ENCODE data around the gene GLMN. TPM values are rescaled to one million over a fixed set of nuclear protein-coding genes. Genes with fewer than 3 reads are reported as not detected.
"Not testable (repeated sequence)": the region's sequence is repeated elsewhere in the genome, so short reads cannot be mapped to it uniquely, and the experiment has no call there.

The GLMN gene
- total RNA-seq, 1 donor from 2014 or later: 19.9 TPM

DNA sequence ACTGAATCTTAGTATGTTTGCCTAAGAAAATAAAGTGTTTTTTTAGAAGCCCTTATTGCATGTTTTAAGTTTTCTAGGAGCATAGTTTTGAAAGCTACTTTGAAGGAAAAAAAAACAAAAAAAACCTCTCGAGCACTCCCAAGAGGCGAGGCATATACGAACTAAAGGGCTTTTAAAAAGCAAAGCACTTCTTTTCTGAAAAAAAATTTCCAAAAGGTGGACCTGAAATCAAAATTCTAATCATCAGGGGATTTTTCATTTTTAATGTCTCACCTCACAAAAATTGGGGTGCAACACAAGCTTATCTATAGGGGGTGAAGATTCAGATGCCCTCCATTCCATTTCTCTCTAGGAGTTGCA is 594 bp downstream of the GLMN start:
- peak overlapping the region; percentile 97 for H3K4me3 Mint-ChIP-seq
- H3K4me1 Mint-ChIP-seq (ENCODE audit: unreplicated experiment): peaks cover 15% of the 10 kb centered on the region
- peak; percentile 71 for TF ChIP-seq CTCF (conservative IDR thresholded peaks at IDR 0.05)
- H3K9me3 Mint-ChIP-seq: no peaks in the 10 kb centered on the region
- H3K36me3 Mint-ChIP-seq: peaks cover 21% of the 10 kb centered on the region
- peak overlapping the region; percentile 98 for H3K27ac Mint-ChIP-seq
- no peak for DNase-seq (ENCODE audit: extremely low spot score, unreplicated experiment)
- H3K27me3 Mint-ChIP-seq: no peaks in the 10 kb centered on the region

DNA sequence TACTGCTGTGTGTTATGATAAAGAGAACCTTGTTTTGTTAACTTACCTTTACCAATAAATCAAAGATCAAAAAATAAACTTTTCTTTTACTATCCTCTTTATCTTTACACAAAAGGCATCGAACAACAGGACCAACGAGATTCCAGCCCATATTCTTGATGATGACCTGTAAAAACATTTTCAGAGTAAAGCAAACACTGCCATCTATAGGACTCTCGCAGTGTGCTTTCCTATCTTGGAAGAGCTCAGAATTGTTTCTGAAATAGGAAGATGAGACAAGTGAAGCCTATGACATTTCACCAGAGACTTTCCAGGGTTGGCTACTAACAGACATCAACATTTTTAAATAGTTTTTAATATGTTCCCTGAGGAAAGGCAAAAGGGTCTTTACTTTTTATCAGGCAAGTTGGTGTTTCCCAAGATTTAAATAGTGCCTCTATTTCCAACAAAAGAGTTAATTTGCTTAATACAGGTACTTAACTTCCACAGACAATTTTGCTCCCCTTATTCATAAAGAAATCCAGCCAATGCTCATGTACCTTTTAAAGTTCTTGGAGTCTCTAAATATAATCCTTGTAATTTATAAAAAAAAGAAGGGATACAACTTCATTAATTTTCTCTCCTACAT is 7.3 kb downstream of the GLMN start:
- Mint-ChIP-seq H3K27ac (no peak overlapping the region), H3K4me3 (no peak overlapping the region), H3K36me3 (peaks cover 31% of the 10 kb centered on the region), H3K4me1 (ENCODE audit: unreplicated experiment) (peaks cover 6% of the 10 kb centered on the region), H3K27me3 (no peaks in the 10 kb centered on the region), H3K9me3 (no peaks in the 10 kb centered on the region)
- peak; percentile 80 for TF ChIP-seq CTCF (conservative IDR thresholded peaks at IDR 0.05)
- no peak for DNase-seq (ENCODE audit: extremely low spot score, unreplicated experiment)

- H3K27me3 Mint-ChIP-seq; H3K9me3 Mint-ChIP-seq; H3K4me1 Mint-ChIP-seq (ENCODE audit: unreplicated experiment); H3K4me3 Mint-ChIP-seq; DNase-seq (ENCODE audit: extremely low spot score, unreplicated experiment); H3K27ac Mint-ChIP-seq: not testable (repeated sequence)
- peaks cover 71% of the 10 kb centered on the region for H3K36me3 Mint-ChIP-seq
Observed at GRCh38 chr1:92281411-92281810, 17.4 kb downstream of the GLMN start.

DNA sequence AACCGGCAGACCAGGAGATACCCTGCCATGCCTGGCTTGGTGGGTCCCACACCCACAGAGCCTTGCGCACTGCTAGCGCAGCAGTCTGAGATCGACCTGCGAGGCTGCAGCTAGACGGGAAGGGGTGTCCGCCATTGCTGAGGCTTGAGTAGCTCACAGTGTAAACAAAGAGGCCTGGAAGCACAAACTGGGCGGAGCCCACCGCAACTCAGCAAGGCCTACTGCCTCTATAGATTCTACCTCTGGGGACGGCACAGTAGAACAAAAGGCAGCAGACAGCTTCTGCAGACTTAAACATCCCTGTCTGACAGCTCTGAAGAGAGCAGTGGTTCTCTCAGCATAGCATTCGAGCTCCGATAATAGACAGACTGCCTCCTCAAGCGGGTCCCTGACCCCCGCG is 19.0 kb downstream of the GLMN start:
- not testable (repeated sequence) for H3K4me1 Mint-ChIP-seq (ENCODE audit: unreplicated experiment); H3K4me3 Mint-ChIP-seq; H3K9me3 Mint-ChIP-seq; DNase-seq (ENCODE audit: extremely low spot score, unreplicated experiment); H3K27me3 Mint-ChIP-seq; H3K27ac Mint-ChIP-seq
- peaks cover 72% of the 10 kb centered on the region for H3K36me3 Mint-ChIP-seq

DNA sequence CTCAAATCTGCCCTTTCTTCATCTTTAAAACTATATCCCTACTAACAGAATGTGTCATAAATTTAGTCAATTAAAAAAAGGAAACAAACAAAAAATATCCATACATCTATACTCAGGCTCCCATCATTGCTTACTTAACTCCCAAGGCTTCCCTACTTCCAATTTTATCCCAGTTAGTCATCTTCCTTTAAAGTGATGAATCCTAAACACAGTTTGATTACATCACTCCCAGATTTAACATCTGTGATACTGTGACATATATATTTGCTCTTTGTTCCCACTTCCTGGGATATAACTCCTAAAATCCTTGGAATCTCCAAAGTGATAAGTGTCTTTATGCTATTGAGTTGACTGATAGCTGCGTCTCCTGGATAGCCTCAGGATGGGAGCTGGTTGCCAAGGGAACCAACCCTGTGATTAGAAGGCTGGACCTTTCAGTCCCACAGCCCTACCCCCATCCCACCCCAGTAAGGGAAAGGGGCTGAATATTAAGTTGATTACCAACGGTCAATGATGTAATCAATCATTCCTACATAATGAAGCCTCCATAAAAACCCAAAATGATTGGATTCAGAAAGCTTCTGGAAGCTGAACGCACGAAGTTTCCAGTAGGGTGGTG is 21.6 kb downstream of the GLMN start:
- no peak for DNase-seq (ENCODE audit: extremely low spot score, unreplicated experiment)
- Mint-ChIP-seq H3K27me3 (no peaks in the 10 kb centered on the region), H3K4me3 (no peak overlapping the region), H3K9me3 (no peaks in the 10 kb centered on the region), H3K27ac (no peak overlapping the region), H3K36me3 (peaks cover 65% of the 10 kb centered on the region), H3K4me1 (ENCODE audit: unreplicated experiment) (no peaks in the 10 kb centered on the region)
- TF ChIP-seq CTCF (conservative IDR thresholded peaks at IDR 0.05): no peak

DNA sequence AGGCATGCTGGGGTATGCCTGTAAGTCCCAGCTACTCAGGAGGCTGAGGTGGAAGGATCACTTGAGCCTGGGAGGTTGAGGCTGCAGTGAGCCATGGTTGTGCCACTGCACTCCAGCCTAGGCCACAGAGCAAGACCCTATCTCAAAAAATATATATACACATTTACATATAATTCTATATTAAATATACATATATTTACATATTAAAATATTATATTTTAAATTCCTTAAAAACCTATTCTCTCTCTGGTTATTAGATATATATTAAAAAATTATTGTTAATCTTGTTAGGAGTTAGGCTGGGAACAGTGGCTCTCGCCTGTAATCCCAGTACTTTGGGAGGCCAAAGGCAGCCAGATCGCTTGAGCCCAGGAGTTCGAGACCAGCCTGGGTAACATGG is 22.7 kb downstream of the GLMN start:
- TF ChIP-seq CTCF (conservative IDR thresholded peaks at IDR 0.05): no peak
- Mint-ChIP-seq H3K27me3 (no peaks in the 10 kb centered on the region), H3K27ac (no peak overlapping the region), H3K4me3 (no peak overlapping the region), H3K9me3 (no peaks in the 10 kb centered on the region), H3K4me1 (ENCODE audit: unreplicated experiment) (no peaks in the 10 kb centered on the region), H3K36me3 (peaks cover 57% of the 10 kb centered on the region)
- DNase-seq (ENCODE audit: extremely low spot score, unreplicated experiment): no peak
